HTR-8/SVneo (cell line): ENCODE results near the gene USH2A.

Source experiments
- DNase-seq: peaks from one replicate; pipeline ENCODE4 v3.0.0; 2011; ENCODE audit warnings: low spot score, mixed read lengths; ENCODE audit not compliant: insufficient read length
- FAIRE-seq: peaks from 2 replicates; lab custom pipeline; 2011; peaks lifted over from hg19 to GRCh38; lab: Jason Lieb, UNC

Gene USH2A

DNA sequence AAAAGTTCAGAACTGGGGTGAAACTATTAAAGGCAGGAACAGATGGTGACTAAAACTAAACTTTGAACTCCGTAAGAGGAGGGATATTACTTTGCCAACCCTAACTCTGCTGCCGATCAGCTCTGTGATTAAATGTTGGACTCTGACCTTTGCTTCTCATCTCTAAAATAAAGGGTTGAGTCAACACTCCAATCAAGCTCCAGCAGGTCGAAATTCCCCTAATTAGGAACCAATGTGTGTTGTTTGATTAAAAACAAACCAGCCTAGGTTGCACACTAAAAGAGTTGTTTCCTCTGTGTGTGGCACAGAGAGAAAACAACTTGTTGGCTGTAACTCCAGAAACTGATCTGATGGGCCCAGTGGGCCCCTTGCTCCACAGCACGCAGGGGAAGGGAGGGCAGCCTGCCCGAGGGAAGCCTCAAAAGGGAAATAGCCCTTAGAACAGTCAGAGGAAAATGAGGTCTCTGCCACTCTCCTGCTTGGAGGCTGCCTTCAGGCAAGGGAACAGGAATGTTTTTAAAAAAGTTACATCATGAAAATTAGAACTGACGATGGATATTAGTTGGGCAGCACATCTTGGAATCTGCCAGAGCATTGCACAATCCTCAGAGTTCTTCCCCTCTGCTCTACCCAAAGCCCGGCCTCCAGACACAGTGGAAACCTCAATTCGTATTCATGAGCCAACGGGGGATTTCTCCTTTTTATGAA is 786.8 kb downstream of the USH2A start:
- DNase-seq (no peak), FAIRE-seq (no peak)

GRCh38 chr1:215635827-215636226 is 787.4 kb downstream of the USH2A start:
- no peak for FAIRE-seq
- DNase-seq: no peak

DNA sequence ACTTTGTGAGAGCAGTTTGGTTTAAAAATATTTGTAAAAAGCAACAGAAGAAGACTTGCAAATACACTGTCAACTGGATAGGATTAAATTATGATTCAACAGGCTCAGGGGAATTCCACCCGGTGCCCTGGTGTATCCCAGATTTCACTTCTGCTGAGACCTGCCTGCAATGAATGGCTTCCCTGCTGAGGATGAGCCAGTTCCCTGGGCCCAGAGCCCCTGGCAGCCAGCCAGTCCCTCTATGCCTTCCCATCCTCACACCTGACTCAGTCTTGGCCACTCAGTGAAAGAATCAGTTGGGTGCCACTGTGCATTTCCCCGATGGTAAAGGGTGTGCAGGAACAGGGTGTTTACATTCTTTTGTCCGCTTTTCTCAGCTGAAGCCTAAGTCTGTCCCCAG is 791.8 kb downstream of the USH2A start:
- DNase-seq (no peak), FAIRE-seq (no peak)

- DNase-seq (no peak), FAIRE-seq (no peak)
These were observed 792.2 kb downstream of the USH2A start for GRCh38 chr1:215631040-215631439.

- DNase-seq (no peak), FAIRE-seq (no peak)
These were observed 797.3 kb downstream of the USH2A start for GRCh38 chr1:215625949-215626348.

DNA sequence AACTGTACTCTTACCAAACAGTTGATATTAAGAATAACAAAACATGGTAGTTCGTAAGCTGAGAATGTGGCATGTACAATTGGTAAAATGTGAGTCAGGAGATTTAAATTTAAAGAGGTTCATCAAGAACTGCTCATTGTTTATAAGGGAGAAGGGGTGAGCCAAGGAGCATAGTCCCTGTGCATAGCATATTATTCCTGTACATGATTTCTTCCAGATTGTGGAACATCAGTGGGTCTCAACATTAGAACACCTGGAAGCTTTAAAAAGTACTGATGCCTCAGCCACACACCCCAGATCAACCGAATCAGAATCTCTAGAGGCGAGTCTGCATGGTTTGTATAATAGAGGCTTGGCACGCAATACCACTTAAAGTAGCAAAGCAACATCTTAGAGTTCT is 800.1 kb downstream of the USH2A start:
- FAIRE-seq (no peak), DNase-seq (no peak)

- DNase-seq: no peak
- no peak for FAIRE-seq
These were observed 805.3 kb downstream of the USH2A start for GRCh38 chr1:215617979-215618378.

DNA sequence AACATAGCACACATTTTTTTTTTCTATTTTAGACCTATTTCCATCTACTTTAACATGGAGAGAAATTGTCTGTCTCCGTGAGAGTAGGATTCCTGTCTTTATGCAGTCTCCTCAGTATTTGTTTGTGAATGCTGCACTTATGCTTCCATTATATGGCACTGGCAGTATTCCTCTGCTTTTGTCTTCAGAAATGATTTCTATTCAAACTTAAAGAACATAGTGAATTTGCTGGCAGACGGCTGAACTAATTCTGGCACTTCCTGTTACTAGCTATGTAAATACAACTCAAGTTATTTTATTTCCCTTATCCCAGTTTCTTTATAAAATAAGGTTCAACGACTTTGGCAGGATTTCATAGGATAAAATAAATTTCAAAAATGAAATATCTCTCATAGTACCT is 810.9 kb downstream of the USH2A start:
- no peak for DNase-seq
- no peak for FAIRE-seq

DNA sequence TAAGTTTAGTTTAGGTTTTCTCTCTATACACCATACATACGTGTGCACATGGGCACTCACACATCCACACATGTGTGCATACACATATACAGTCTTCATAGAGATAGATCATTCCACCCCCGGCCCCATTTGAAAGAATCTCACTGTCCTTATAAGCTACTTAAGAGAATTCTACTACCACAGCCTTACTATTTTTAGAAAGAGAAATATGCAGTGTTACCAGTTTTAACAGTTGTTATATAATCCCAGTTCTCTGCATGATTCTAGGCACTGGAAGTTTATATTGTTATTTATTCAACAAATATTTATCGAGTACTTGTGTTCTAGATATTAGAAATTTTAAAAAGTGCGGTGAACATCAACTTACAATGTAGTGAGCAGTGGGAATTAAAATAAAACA is 814.6 kb downstream of the USH2A start:
- no peak for FAIRE-seq
- DNase-seq: no peak

DNA sequence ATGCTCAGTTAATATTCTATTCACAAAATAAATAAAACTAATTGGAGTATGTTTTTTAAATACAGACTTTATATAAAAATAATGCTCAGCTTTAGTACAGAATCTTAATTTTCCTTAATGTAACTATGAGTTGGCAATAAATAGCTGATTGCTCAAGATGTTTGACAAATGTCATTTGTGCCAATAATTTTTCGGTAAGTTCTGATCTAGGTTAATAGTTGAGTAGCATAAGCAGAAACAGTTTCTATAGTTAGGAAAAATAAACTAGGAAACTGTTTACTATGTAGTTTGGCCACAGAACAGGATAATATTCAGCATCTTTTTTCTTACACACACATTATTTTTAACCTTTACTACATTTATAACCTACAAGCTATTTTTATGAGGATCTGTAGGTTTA is 815.8 kb downstream of the USH2A start:
- FAIRE-seq: no peak

DNA sequence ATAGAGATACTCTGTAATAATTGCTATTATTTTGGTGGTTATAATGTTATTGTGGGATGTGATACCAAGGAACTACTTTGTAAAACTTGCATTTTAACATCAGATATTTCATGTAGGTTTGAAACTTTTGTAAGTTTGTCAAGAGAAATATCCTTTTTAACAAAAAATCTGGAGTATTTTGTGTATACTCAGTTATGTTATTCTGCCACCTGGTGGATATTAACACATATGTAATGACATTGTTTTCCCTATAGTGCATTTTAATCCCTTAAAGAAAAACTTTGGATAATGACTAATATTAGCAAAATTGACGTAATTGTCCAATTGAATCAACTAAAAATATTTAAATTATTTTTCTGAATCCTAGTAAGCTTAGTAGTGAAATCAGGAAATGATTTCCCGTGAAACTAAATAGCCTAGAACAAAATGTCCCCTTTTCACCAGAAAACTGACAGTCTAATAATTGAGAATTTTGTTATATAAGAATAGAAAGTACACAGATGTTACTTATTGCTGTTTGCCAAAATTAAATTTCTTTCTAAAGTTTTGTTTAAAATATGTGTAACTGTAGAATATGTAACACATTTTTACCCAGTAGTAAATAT is 816.6 kb downstream of the USH2A start:
- DNase-seq: peak; percentile 13
- FAIRE-seq: no peak

More for the DNA sequence above, 815.8 kb downstream of the USH2A start:
- DNase-seq: no peak

DNA sequence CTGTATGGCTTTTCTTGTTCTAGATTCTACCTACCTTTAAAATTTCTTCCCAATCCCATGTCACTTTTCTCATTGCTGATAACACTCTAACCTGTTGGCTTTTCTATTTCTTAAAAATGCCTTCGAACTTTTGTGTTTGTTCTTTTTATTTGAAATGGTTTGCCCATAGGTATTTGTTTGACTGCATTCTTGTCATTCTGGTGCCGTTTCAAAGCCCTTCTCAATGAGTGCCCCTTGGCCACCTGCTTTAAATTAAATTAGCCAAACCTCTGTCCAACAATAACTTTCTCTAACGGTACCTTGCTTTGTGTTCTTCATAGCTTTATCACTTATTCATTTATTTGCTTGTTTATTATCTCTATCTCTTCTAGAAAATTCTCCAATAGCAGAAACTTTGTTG is 817.2 kb downstream of the USH2A start:
- FAIRE-seq: no peak
- no peak for DNase-seq

DNA sequence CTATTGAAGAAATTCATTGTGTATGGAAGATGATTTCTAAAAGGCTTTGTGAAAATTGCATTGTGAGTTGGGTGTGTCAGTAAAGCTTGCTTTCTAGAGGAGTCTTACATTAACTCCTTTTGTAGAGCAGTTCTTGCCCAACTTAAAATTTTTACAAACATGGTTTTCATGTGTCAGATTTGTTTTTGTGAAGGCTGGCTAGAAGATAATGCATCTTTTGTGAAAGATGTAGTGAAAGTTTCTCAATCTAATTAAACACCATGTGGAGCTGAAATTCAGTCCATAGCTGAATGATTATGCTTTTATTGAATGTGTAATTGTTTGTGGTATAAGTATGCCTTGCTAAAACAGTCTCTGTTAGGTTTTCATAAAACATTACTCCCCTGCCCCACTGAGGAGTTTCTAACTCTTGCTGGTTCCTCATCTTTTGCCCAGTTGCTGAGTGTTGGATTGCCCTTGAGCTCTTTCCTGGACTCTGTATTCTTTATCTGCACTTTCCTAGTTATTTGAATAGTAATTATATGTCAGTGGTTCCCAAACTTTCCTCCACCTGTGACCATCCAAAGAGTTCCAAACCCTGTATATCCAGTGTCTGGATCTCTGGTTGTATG is 818.1 kb downstream of the USH2A start:
- no peak for FAIRE-seq
- DNase-seq: no peak

DNA sequence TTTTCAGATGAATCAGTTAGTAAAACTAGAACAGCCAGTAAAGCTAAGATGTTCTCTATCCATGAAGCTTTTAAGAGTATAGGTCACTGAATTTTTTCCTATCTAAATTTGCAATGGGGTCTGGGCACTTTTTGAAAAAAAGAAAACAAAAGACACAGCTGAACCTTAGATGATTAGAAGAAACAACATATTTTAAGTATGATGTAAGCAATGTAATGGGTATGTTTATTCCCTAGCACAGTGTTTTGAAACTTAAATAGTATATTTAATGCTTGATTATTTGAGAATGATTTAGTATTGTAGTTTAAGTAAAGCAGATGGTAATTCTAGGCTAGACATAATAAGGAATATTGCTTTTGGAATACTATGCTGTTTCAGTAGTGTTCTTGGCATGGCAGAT is 819.9 kb downstream of the USH2A start:
- FAIRE-seq (no peak), DNase-seq (no peak)

DNA sequence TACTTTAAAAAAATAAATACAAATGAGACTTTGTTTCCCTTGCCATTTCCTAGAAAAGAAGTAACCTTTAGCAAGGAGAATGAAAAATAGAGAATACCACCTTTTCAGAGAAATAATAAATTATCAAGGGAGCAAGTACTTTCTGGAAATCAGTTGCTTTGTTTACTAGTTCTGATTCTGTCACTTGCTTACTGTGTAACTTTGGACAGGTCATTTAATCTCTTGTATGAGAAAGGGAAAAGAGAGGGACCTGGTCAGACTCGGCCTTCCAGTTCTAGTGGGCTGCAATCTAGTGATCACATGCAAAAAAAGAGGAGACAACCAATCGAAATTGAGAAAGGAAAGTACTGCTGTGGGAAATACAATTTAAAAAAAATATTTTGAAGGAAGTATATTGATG is 822.0 kb downstream of the USH2A start:
- no peak for FAIRE-seq
- no peak for DNase-seq

- FAIRE-seq (no peak), DNase-seq (no peak)
These were observed 822.4 kb downstream of the USH2A start for GRCh38 chr1:215600867-215601266.

- FAIRE-seq (no peak), DNase-seq (no peak)
These were observed 822.9 kb downstream of the USH2A start for GRCh38 chr1:215600258-215600792.

DNA sequence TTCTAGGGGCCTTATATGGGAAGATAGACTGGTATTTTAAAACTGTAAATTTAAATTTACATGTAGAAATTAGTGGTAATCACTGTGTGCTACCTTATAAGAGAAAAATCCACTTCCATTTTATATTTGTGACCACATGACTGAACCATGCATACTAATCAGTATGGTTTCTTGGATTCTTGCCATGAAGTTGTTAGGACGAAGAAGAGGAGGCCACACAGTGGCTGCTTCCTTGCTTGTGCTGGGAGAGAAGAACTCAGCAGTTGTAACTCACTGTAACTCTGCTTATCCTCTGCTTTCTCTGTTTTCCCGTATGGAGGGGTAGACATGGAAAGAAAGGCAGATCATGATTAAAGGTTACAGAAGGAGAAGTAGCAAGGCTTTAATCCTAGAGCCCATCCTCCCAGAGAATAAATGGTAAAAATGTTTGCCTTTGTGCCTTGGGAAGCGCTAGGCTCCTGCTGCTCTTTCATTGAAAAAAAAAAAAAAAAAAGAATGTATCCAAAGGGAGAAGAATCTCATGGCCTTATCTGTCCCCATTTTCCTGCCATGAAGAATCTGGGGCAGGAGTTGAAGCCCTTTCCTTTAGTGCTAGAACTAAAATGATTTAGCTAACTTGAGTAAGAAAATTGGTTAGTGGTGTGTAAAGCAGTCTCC is 823.7 kb downstream of the USH2A start:
- no peak for DNase-seq
- FAIRE-seq: no peak

GRCh38 chr1:215597961-215598360 is 825.3 kb downstream of the USH2A start:
- FAIRE-seq (no peak), DNase-seq (no peak)

DNA sequence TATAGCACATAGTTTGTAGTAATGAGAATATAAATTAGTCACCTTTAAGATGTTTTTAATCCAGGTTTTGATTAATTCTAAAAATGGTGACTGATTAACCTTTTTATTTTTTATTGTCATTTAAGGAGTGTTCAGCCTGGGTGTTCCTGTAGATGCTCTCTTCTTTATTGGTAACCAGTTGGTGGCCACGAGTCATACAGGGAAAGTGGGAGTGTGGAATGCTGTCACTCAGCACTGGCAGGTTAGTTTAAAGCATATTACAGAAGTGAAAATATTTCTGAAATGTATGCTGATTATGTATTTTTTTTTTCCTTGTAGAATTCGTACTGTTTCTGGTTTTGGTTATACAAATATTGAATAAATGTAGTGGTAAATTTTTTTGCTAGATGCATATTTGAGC is 828.0 kb downstream of the USH2A start:
- DNase-seq (no peak), FAIRE-seq (no peak)

GRCh38 chr1:215594640-215595039 is 828.6 kb downstream of the USH2A start:
- DNase-seq (no peak), FAIRE-seq (no peak)
